Karpas-422 (cell line): Measurements from ENCODE around the gene PPARA. TPM values are rescaled to one million over a fixed set of nuclear protein-coding genes. Genes with fewer than 3 reads are reported as not detected.
"Not testable (repeated sequence)": the region's sequence is repeated elsewhere in the genome, so short reads cannot be mapped to it uniquely, and the experiment has no call there.

ENCODE experiments used
- DNase-seq: peaks from one replicate; pipeline ENCODE4 v3.0.0-alpha.2; 2015
- H2AFZ ChIP-seq: fragments of 200-600 bp; sonication (generic); 2 replicates; pipeline ENCODE4 v1.6.1; 2014; ENCODE audit warnings: antibody characterized with exemption, low read length, mixed read lengths
- H3K27ac ChIP-seq: fragments of 200-600 bp; sonication (generic); 2 replicates; pipeline ENCODE4 v1.5.1; 2014; ENCODE audit warnings: mild to moderate bottlenecking, low read length, moderate library complexity
- H3K27me3 ChIP-seq: fragments of 200-600 bp; sonication (generic); 2 replicates; pipeline ENCODE4 v1.6.1; 2014; ENCODE audit warnings: low read length, mixed read lengths
- H3K36me3 ChIP-seq: fragments of 200-600 bp; sonication (generic); 2 replicates; pipeline ENCODE4 v1.6.1; 2014; ENCODE audit warnings: low read length, mixed read lengths; ENCODE audit not compliant: insufficient read depth
- H3K4me1 ChIP-seq: fragments of 200-600 bp; sonication (generic); 2 replicates; pipeline ENCODE4 v1.6.1; 2014; ENCODE audit warnings: mild to moderate bottlenecking, low read length, mixed read lengths
- H3K4me2 ChIP-seq: fragments of 200-600 bp; sonication (generic); 2 replicates; pipeline ENCODE4 v1.6.1; 2014; ENCODE audit warnings: low read length, low read depth, mild to moderate bottlenecking; ENCODE audit not compliant: poor library complexity, severe bottlenecking
- H3K4me3 ChIP-seq: fragments of 200-600 bp; sonication (generic); 2 replicates; pipeline ENCODE4 v1.5.1; 2014; ENCODE audit warnings: mild to moderate bottlenecking, antibody characterized with exemption, low read length, mixed read lengths
- H3K79me2 ChIP-seq: fragments of 200-600 bp; sonication (generic); 2 replicates; pipeline ENCODE4 v1.6.1; 2014; ENCODE audit warnings: mild to moderate bottlenecking, low read length, mixed read lengths
- H3K9ac ChIP-seq: fragments of 200-600 bp; sonication (generic); 2 replicates; pipeline ENCODE4 v1.6.0; 2014; ENCODE audit warnings: low read length
- H3K9me2 ChIP-seq: fragments of 200-600 bp; sonication (generic), shearing (Covaris generic); replicated peaks from 2 replicates; pipeline ENCODE4 v1.6.0; 2014; ENCODE audit warnings: mild to moderate bottlenecking, low read length, moderate library complexity; ENCODE audit not compliant: insufficient read depth
- H3K9me3 ChIP-seq: fragments of 300-700, 200-600 bp; sonication (generic); 2 replicates; pipeline ENCODE4 v1.6.1; 2014; ENCODE audit warnings: low read length, mixed read lengths
- H4K20me1 ChIP-seq: fragments of 200-600 bp; sonication (generic); 2 replicates; pipeline ENCODE4 v1.6.1; 2014; ENCODE audit warnings: mild to moderate bottlenecking, antibody characterized with exemption, low read length, low read depth; ENCODE audit not compliant: insufficient read depth
- total RNA-seq: library from RNA; depleted of rRNA; stranded (reverse); fragments of >200 nt; shearing (Covaris generic); gene quantifications from 2 replicates; pipeline ENCODE4 v1.2.3, GENCODE V29; 2014; ENCODE audit warnings: low replicate concordance

The PPARA gene
- total RNA-seq, 1 experiment from 2014 or later = 23.5 TPM

DNA sequence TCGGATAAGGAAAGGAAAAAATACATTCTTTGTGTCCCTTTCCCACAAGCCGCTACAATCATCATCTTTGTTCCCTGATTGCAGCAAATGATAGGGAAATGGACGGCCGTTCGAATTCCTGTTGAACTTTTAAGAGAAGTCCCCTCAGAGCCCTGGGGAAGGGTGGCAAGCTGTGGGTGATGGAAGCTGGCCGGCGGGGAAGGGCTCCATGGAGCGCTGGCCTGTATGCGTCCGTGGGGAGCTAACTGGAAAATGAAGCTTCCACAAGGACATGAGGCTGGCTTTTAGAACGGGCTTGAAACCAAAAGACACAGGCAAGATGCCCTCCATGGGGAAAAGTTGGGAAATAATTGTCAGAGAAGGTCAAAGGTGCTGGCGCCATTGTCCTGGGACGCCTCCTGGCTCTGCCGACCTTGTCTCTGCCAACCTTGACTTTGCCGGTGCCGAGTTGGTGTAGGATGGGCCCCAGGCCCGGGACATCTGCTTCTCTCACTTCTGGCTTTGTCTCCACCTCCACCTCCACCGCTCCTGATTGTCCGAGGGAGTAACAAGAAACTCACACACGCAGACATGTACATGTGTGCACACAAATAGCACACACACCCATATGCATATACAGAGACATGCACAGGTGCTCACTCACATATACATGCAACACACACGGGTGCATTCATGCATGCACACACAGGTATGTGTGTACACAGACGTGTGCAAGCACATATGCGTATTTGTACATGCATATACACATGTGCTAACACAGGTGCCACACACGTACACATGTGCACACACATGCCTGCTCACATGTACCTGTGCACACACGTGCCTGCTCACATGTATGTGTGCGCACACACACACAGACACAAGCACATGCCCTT lies 14.5 kb upstream of the PPARA start:
- no peak overlapping the region for H3K4me2 ChIP-seq
- H4K20me1 ChIP-seq = no peaks in the 10 kb centered on the region
- no peaks in the 10 kb centered on the region for H3K79me2 ChIP-seq
- no peaks in the 10 kb centered on the region for H3K4me1 ChIP-seq
- no peak overlapping the region for H3K9ac ChIP-seq
- H2AFZ ChIP-seq = no peak overlapping the region
- no peaks in the 10 kb centered on the region for H3K9me3 ChIP-seq
- no peak overlapping the region for H3K4me3 ChIP-seq
- H3K36me3 ChIP-seq = no peaks in the 10 kb centered on the region
- no peak overlapping the region for H3K27ac ChIP-seq
- DNase-seq = no peak
- H3K9me2 ChIP-seq = no peaks in the 10 kb centered on the region
- H3K27me3 ChIP-seq = no peaks in the 10 kb centered on the region

DNA sequence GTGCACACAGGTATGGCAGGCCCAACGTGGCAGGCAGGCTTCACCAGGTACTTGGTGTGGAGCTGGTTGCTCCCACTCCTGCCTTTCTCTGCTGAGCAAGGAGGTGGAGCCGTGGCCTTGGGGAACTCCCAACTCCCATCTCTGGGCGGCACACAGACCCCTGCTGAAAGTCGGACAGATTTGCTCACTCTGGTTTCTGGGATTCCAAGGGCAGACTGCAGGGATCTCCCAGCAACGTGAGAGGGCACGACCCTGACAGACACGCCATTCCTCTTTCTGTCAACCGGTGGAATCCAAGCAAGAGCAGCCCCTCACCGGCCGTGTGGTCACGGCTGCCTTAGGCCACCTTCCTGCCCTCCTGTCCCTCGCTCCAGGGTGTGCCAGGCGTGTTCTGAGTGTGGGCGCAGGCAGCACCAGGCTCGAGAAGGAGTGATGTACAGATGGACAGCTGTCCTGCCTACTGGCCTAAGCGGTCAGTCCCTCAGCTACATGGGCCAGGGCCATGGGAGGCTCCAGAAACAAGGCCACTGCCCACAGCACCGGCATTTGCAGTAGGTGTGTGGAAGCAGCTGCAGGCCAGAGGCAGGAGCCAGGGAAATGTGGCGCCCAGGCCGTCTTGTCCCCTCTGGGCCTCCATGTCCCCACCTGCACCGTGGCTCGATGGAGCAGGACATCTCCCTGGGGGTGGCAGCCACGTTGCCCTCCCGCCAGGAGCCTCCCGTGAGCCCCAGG lies 13.7 kb upstream of the PPARA start:
- Histone ChIP-seq H2AFZ (no peak overlapping the region), H3K9me3 (no peaks in the 10 kb centered on the region), H3K27me3 (no peaks in the 10 kb centered on the region), H4K20me1 (no peaks in the 10 kb centered on the region), H3K4me1 (no peaks in the 10 kb centered on the region), H3K9me2 (no peaks in the 10 kb centered on the region), H3K4me2 (no peak overlapping the region), H3K4me3 (no peak overlapping the region), H3K27ac (no peak overlapping the region), H3K9ac (no peak overlapping the region), H3K79me2 (no peaks in the 10 kb centered on the region), H3K36me3 (no peaks in the 10 kb centered on the region)
- no peak for DNase-seq

- Histone ChIP-seq H3K4me1 (no peaks in the 10 kb centered on the region), H4K20me1 (no peaks in the 10 kb centered on the region), H3K9me2 (no peaks in the 10 kb centered on the region), H3K9ac (no peak overlapping the region), H3K27me3 (no peaks in the 10 kb centered on the region), H3K4me2 (no peak overlapping the region), H3K79me2 (no peaks in the 10 kb centered on the region), H3K4me3 (no peak overlapping the region), H3K9me3 (no peaks in the 10 kb centered on the region), H2AFZ (no peak overlapping the region), H3K36me3 (no peaks in the 10 kb centered on the region), H3K27ac (no peak overlapping the region)
- no peak for DNase-seq
These were observed 13.0 kb upstream of the PPARA start for GRCh38 chr22:46137218-46137766.

- Histone ChIP-seq H3K27me3 (no peaks in the 10 kb centered on the region), H3K9me3 (no peaks in the 10 kb centered on the region), H4K20me1 (no peaks in the 10 kb centered on the region), H3K9ac (no peak overlapping the region), H3K4me1 (no peaks in the 10 kb centered on the region), H3K4me3 (no peak overlapping the region), H3K79me2 (no peaks in the 10 kb centered on the region), H3K4me2 (no peak overlapping the region), H3K36me3 (no peaks in the 10 kb centered on the region), H3K9me2 (no peaks in the 10 kb centered on the region), H2AFZ (no peak overlapping the region), H3K27ac (no peak overlapping the region)
- no peak for DNase-seq
These were observed 12.1 kb upstream of the PPARA start for GRCh38 chr22:46138058-46138797.

- not testable (repeated sequence) for H3K4me3 ChIP-seq, H4K20me1 ChIP-seq, H3K27ac ChIP-seq, H3K79me2 ChIP-seq, H2AFZ ChIP-seq, DNase-seq, H3K4me2 ChIP-seq, H3K9me2 ChIP-seq, H3K4me1 ChIP-seq, H3K36me3 ChIP-seq, H3K27me3 ChIP-seq, H3K9me3 ChIP-seq, H3K9ac ChIP-seq
These were observed 10.9 kb upstream of the PPARA start for GRCh38 chr22:46139417-46139816.

- Histone ChIP-seq H3K79me2 (no peaks in the 10 kb centered on the region), H4K20me1 (no peaks in the 10 kb centered on the region), H3K9me2 (no peaks in the 10 kb centered on the region), H3K36me3 (no peaks in the 10 kb centered on the region), H3K27me3 (no peaks in the 10 kb centered on the region), H3K9me3 (no peaks in the 10 kb centered on the region), H3K27ac (no peak overlapping the region), H3K4me1 (no peaks in the 10 kb centered on the region), H3K4me2 (no peak overlapping the region), H3K4me3 (no peak overlapping the region), H3K9ac (no peak overlapping the region), H2AFZ (no peak overlapping the region)
- DNase-seq = no peak
These were observed 10.4 kb upstream of the PPARA start for GRCh38 chr22:46139895-46140350.

DNA sequence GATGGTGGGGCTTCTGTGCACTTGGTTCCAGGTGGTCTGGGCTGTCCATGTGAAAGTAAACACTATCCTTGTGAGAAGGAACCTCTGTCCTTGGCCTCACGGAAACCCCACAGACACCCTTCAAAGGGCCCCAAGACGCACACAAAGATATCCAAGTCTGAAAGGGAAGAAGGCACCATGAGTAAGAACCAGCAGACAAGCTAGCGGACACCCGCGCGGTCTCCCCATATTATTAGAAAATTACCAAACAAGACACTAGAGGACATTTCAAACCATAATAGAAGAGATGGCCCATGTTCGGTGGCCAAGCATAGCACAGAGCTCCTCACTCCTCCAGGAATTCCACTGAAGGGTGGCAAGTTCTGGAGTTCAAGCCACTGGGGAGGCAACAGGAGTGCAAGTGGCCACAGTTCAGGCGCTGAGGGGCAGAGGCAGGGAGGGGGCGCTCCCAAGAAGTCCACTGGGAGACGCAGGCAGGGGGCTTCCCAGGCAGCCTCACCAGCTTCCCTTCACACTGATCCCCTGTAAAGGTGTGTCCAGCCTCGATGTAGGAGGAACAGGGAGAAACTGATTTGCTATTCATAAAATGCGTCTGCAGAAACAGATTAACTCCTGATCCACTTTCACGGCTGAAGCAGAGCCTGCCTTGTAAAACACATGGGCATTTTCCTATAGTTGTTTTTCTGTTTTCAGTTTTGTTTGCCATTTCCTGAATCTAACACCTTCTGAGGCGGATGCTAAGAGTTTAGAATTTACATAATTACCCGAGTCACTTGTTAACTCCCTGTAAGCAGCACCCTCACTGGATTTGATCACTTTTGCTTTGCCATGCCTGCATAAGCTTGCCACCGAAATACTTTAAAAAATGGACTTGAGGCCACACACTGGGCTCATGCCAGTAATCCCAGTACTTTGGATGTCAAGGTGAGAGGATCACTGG lies 9.1 kb upstream of the PPARA start:
- H3K27me3 ChIP-seq = no peaks in the 10 kb centered on the region
- no peaks in the 10 kb centered on the region for H3K9me3 ChIP-seq
- no peaks in the 10 kb centered on the region for H3K9me2 ChIP-seq
- no peak overlapping the region for H3K4me3 ChIP-seq
- H3K27ac ChIP-seq = no peak overlapping the region
- H3K36me3 ChIP-seq = no peaks in the 10 kb centered on the region
- no peak for DNase-seq
- no peaks in the 10 kb centered on the region for H3K4me1 ChIP-seq
- no peak overlapping the region for H2AFZ ChIP-seq
- H3K9ac ChIP-seq = no peak overlapping the region
- H3K79me2 ChIP-seq = no peaks in the 10 kb centered on the region
- H3K4me2 ChIP-seq = no peak overlapping the region
- H4K20me1 ChIP-seq = no peaks in the 10 kb centered on the region
